ENCODE measurements around the gene SLF2. TPM values are rescaled to one million over a fixed set of nuclear protein-coding genes. Genes with fewer than 3 reads are reported as not detected.

The SLF2 gene
- total and polyA plus RNA-seq, 4 donors: 5.6 to 38.3 (median 16.7) TPM

- Histone ChIP-seq H3K27ac (ENCODE audit: low read depth in 1 of 2, low read length in 2 of 2) (peak overlapping the region; percentile 52 to 96), H3K9me3 (ENCODE audit: control insufficient read depth, low read length) (no peaks in the 10 kb centered on the region), H3K36me3 (ENCODE audit: control insufficient read depth in 1 of 2, insufficient read depth in 2 of 2, low read length in 1 of 2) (peaks cover 0 to 2% of the 10 kb centered on the region in 2 donors), H3K4me3 (ENCODE audit: low read length in 2 of 2) (peak overlapping the region; percentile 34 to 69), H3K27me3 (ENCODE audit: control insufficient read depth in 1 of 2, insufficient read depth in 2 of 2, low read length in 1 of 2) (no peaks in the 10 kb centered on the region), H3K4me1 (ENCODE audit: control insufficient read depth in 1 of 2, insufficient read depth in 2 of 2, low read length in 2 of 2) (peaks cover 0 to 4% of the 10 kb centered on the region in 2 donors)
- no peak for ATAC-seq (ENCODE audit: low FRiP score)
- 4 to 5% methylated on average over 12 of the region's 12 CpGs for WGBS, 2 donors
- DNase-seq: no peak
- intact Hi-C loops (cut with DNase I): loop anchor here (5.0 to 10.0 kb wide), 2 partner anchors 120 to 377 kb away; partner anchors contain the start of genes HIF1AN (in 2 of the 2), PDZD7 (in 1 of the 2) and SFXN3 (in 1 of the 2)
Observed at GRCh38 chr10:100912013-100912604, 654 bp upstream of the SLF2 start.

DNA sequence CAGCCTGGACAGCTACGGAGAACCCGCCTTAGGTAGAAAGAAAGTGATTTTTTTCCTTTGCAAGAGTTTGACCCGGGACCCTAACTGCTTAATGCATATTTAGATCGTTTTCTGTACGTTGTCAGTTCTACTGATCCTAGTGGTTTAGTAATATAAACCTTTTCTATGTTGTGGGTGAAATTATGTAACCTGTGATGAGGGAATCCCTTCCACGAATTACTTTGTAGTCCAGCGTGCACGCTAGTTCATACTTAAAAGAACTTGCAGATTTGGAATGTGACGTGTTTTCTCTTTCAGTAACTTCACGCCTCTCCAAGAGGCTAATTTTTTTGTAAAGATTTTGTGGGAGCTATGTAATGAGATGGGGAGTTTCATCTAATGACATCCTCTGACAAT, 705 bp downstream of the SLF2 start:
- H3K27ac ChIP-seq (ENCODE audit: low read depth in 1 of 2, low read length in 2 of 2): peak overlapping the region in 1 of 2 donors; percentile 92

GRCh38 chr10:100917071-100917470, 4.3 kb downstream of the SLF2 start:
- intact Hi-C loops (cut with DNase I): loop anchor here (10.0 kb wide), 1 partner anchor 382 kb away; the partner anchor contains the start of gene HIF1AN (in 2 of the 2)
- H3K4me1 ChIP-seq (ENCODE audit: control insufficient read depth in 1 of 2, insufficient read depth in 2 of 2, low read length in 2 of 2): peaks cover 0 to 4% of the 10 kb centered on the region in 2 donors
- H3K9me3 ChIP-seq (ENCODE audit: control insufficient read depth, low read length): no peaks in the 10 kb centered on the region
- H3K36me3 ChIP-seq (ENCODE audit: control insufficient read depth in 1 of 2, insufficient read depth in 2 of 2, low read length in 1 of 2): peaks cover 2 to 4% of the 10 kb centered on the region in 2 donors
- no peak for ATAC-seq (ENCODE audit: low FRiP score)
- no peak overlapping the region for H3K27ac ChIP-seq (ENCODE audit: low read depth in 1 of 2, low read length in 2 of 2)
- no peak overlapping the region for H3K4me3 ChIP-seq (ENCODE audit: low read length in 2 of 2)
- 64 to 67% methylated on average over 3 of the region's 3 CpGs for WGBS, 2 donors
- no peak for DNase-seq
- no peaks in the 10 kb centered on the region for H3K27me3 ChIP-seq (ENCODE audit: control insufficient read depth in 1 of 2, insufficient read depth in 2 of 2, low read length in 1 of 2)

More for the DNA sequence above, 705 bp downstream of the SLF2 start:
- Histone ChIP-seq H3K4me1 (ENCODE audit: control insufficient read depth in 1 of 2, insufficient read depth in 2 of 2, low read length in 2 of 2) (peaks cover 0 to 4% of the 10 kb centered on the region in 2 donors), H3K9me3 (ENCODE audit: control insufficient read depth, low read length) (no peaks in the 10 kb centered on the region), H3K36me3 (ENCODE audit: control insufficient read depth in 1 of 2, insufficient read depth in 2 of 2, low read length in 1 of 2) (peaks cover 2 to 3% of the 10 kb centered on the region in 2 donors), H3K4me3 (ENCODE audit: low read length in 2 of 2) (peak overlapping the region; percentile 72 to 76), H3K27me3 (ENCODE audit: control insufficient read depth in 1 of 2, insufficient read depth in 2 of 2, low read length in 1 of 2) (no peaks in the 10 kb centered on the region)
- 1% methylated on average over 10 of the region's 10 CpGs for WGBS, 2 donors
- intact Hi-C loops (cut with DNase I): loop anchor here (5.0 to 10.0 kb wide), 2 partner anchors 119 to 379 kb away; partner anchors contain the start of genes HIF1AN (in 2 of the 2), PDZD7 (in 1 of the 2) and SFXN3 (in 1 of the 2)
- DNase-seq (no peak), ATAC-seq (ENCODE audit: low FRiP score) (no peak)

DNA sequence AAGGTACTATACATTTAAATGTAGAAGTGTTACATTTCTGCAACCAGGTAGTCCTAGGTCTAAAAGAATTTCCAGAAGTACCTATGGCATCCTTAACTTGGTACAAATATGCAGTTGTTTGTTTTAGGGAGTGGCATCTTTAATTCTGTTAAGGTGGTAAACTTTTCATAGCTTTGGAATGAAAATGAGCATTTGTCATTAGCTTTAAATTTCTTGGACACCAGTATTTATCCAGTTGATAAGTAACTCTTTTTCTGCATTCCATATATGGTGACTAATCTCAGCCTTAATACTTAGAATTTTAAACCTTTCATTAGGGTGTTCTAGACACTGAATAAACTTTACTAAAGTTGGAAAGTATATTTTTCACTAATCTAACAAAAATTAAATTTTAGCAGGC, 10.8 kb downstream of the SLF2 start:
- no peak for DNase-seq
- Histone ChIP-seq H3K4me3 (ENCODE audit: low read length in 2 of 2) (no peak overlapping the region), H3K36me3 (ENCODE audit: control insufficient read depth in 1 of 2, insufficient read depth in 2 of 2, low read length in 1 of 2) (peaks cover 4 to 8% of the 10 kb centered on the region in 2 donors), H3K27me3 (ENCODE audit: control insufficient read depth in 1 of 2, insufficient read depth in 2 of 2, low read length in 1 of 2) (no peaks in the 10 kb centered on the region), H3K27ac (ENCODE audit: low read depth in 1 of 2, low read length in 2 of 2) (no peak overlapping the region), H3K9me3 (ENCODE audit: control insufficient read depth, low read length) (no peaks in the 10 kb centered on the region), H3K4me1 (ENCODE audit: control insufficient read depth in 1 of 2, insufficient read depth in 2 of 2, low read length in 2 of 2) (no peaks in the 10 kb centered on the region)
- no peak for ATAC-seq (ENCODE audit: low FRiP score)
- intact Hi-C loops (cut with DNase I): no loop called here

GRCh38 chr10:100927266-100927665, 14.5 kb downstream of the SLF2 start:
- H3K4me1 ChIP-seq (ENCODE audit: control insufficient read depth in 1 of 2, insufficient read depth in 2 of 2, low read length in 2 of 2): no peaks in the 10 kb centered on the region
- no peak overlapping the region for H3K27ac ChIP-seq (ENCODE audit: low read depth in 1 of 2, low read length in 2 of 2)
- intact Hi-C loops (cut with DNase I): no loop called here
- H3K36me3 ChIP-seq (ENCODE audit: control insufficient read depth in 1 of 2, insufficient read depth in 2 of 2, low read length in 1 of 2): peaks cover 8 to 13% of the 10 kb centered on the region in 2 donors
- H3K4me3 ChIP-seq (ENCODE audit: low read length in 2 of 2): no peak overlapping the region
- no peak for DNase-seq
- H3K9me3 ChIP-seq (ENCODE audit: control insufficient read depth, low read length): no peaks in the 10 kb centered on the region
- no peaks in the 10 kb centered on the region for H3K27me3 ChIP-seq (ENCODE audit: control insufficient read depth in 1 of 2, insufficient read depth in 2 of 2, low read length in 1 of 2)
- WGBS, 2 donors: 88 to 94% methylated on average over 5 of the region's 5 CpGs
- no peak for ATAC-seq (ENCODE audit: low FRiP score)

DNA sequence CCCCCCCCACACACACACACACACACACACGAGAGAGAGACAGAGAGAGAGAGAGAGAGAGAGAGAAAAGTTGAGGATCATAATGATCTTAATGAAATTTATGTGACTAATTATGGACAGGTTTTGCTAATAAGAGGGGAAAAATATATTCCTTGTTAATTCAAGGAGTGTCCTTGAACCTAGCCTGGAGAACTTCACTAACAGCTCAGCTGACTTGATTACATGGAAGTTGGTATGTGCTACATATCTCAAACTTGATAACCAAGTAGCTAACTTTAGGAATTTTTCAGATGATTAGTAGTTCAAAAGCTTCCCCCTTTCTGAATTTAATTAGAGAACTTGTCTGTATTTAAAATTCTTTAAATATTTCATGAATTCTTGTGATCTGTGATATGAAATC, 15.3 kb downstream of the SLF2 start:
- WGBS, 2 donors: 40% methylated on average over 1 of the region's 1 CpG; no CpG with 5 or more reads in 1 of the 2 donors
- intact Hi-C loops (cut with DNase I): no loop called here
- H3K36me3 ChIP-seq (ENCODE audit: control insufficient read depth in 1 of 2, insufficient read depth in 2 of 2, low read length in 1 of 2): peaks cover 8 to 13% of the 10 kb centered on the region in 2 donors
- H3K4me1 ChIP-seq (ENCODE audit: control insufficient read depth in 1 of 2, insufficient read depth in 2 of 2, low read length in 2 of 2): no peaks in the 10 kb centered on the region
- H3K4me3 ChIP-seq (ENCODE audit: low read length in 2 of 2): no peak overlapping the region
- ATAC-seq (ENCODE audit: low FRiP score) (no peak), DNase-seq (no peak)
- H3K27ac ChIP-seq (ENCODE audit: low read depth in 1 of 2, low read length in 2 of 2): no peak overlapping the region
- H3K9me3 ChIP-seq (ENCODE audit: control insufficient read depth, low read length): no peaks in the 10 kb centered on the region
- H3K27me3 ChIP-seq (ENCODE audit: control insufficient read depth in 1 of 2, insufficient read depth in 2 of 2, low read length in 1 of 2): no peaks in the 10 kb centered on the region

DNA sequence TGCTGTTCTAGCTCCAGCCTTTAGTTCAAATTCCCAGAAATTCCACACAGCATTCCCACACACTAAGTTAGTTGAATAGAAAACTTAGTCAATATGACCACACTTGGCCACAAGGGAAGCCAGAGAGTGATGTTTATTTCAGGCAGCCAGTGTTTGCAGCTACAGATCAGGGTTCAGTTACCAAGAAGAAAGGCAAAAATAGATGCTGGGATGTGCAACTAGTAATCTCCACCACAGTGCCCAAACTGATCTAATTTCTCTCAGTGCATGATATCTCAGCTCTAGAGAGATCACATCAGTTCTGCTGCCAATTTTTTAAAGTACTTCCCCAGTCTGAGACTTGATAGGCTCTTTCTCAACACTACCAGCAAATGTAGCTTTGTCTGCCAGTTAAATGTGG, 17.6 kb downstream of the SLF2 start:
- Histone ChIP-seq H3K4me1 (ENCODE audit: control insufficient read depth in 1 of 2, insufficient read depth in 2 of 2, low read length in 2 of 2) (no peaks in the 10 kb centered on the region), H3K9me3 (ENCODE audit: control insufficient read depth, low read length) (no peaks in the 10 kb centered on the region), H3K36me3 (ENCODE audit: control insufficient read depth in 1 of 2, insufficient read depth in 2 of 2, low read length in 1 of 2) (peaks cover 5 to 8% of the 10 kb centered on the region in 2 donors), H3K27ac (ENCODE audit: low read depth in 1 of 2, low read length in 2 of 2) (no peak overlapping the region), H3K4me3 (ENCODE audit: low read length in 2 of 2) (no peak overlapping the region), H3K27me3 (ENCODE audit: control insufficient read depth in 1 of 2, insufficient read depth in 2 of 2, low read length in 1 of 2) (no peaks in the 10 kb centered on the region)
- no peak for DNase-seq
- no peak for ATAC-seq (ENCODE audit: low FRiP score)
- intact Hi-C loops (cut with DNase I): no loop called here

GRCh38 chr10:100934084-100934659, 21.4 kb downstream of the SLF2 start:
- DNase-seq: no peak
- intact Hi-C loops (cut with DNase I): no loop called here
- no peaks in the 10 kb centered on the region for H3K4me1 ChIP-seq (ENCODE audit: control insufficient read depth in 1 of 2, insufficient read depth in 2 of 2, low read length in 2 of 2)
- WGBS, 2 donors: 95% methylated on average over 3 of the region's 3 CpGs
- no peak overlapping the region for H3K4me3 ChIP-seq (ENCODE audit: low read length in 2 of 2)
- no peaks in the 10 kb centered on the region for H3K9me3 ChIP-seq (ENCODE audit: control insufficient read depth, low read length)
- H3K27me3 ChIP-seq (ENCODE audit: control insufficient read depth in 1 of 2, insufficient read depth in 2 of 2, low read length in 1 of 2): no peaks in the 10 kb centered on the region
- no peak overlapping the region for H3K27ac ChIP-seq (ENCODE audit: low read depth in 1 of 2, low read length in 2 of 2)
- H3K36me3 ChIP-seq (ENCODE audit: control insufficient read depth in 1 of 2, insufficient read depth in 2 of 2, low read length in 1 of 2): peaks cover 5 to 7% of the 10 kb centered on the region in 2 donors
- ATAC-seq (ENCODE audit: low FRiP score): no peak

- intact Hi-C loops (cut with DNase I): no loop called here
- Histone ChIP-seq H3K4me1 (ENCODE audit: control insufficient read depth in 1 of 2, insufficient read depth in 2 of 2, low read length in 2 of 2) (no peaks in the 10 kb centered on the region), H3K36me3 (ENCODE audit: control insufficient read depth in 1 of 2, insufficient read depth in 2 of 2, low read length in 1 of 2) (peaks cover 3% of the 10 kb centered on the region in 2 donors), H3K9me3 (ENCODE audit: control insufficient read depth, low read length) (no peaks in the 10 kb centered on the region), H3K27ac (ENCODE audit: low read depth in 1 of 2, low read length in 2 of 2) (no peak overlapping the region), H3K4me3 (ENCODE audit: low read length in 2 of 2) (no peak overlapping the region), H3K27me3 (ENCODE audit: control insufficient read depth in 1 of 2, insufficient read depth in 2 of 2, low read length in 1 of 2) (no peaks in the 10 kb centered on the region)
- DNase-seq (no peak), ATAC-seq (ENCODE audit: low FRiP score) (no peak)
Observed at GRCh38 chr10:100939763-100940344, 27.1 kb downstream of the SLF2 start.

All from aorta (tissue), 5 donors.